Esophagus muscularis mucosa (tissue), 3 donors: ENCODE data around the gene FERMT1.

Experiments used
- CTCF ChIP-seq, 3 experiments: fragments of 200-600 bp in 2 of 3; fragments of 450-650 bp in 1 of 3; sonication (generic) in 2 of 3; IDR thresholded peaks; one replicate each; pipeline ENCODE4 v1.5.1; 2017 to 2019; ENCODE audit warnings: antibody characterized with exemption in 3 of 3, mild to moderate bottlenecking in 2 of 3, moderate library complexity in 1 of 3
- POLR2A ChIP-seq: fragments of 450-650 bp; IDR thresholded peaks from one replicate; pipeline ENCODE4 v1.6.1; 2017; ENCODE audit warnings: antibody characterized with exemption, moderate library complexity, mild to moderate bottlenecking, low read depth
- POLR2AphosphoS5 ChIP-seq, 2 donors: sonication (generic); formaldehyde crosslinking; IDR thresholded peaks; one replicate each; pipeline ENCODE4 v1.6.1; 2017; ENCODE audit warnings: antibody characterized with exemption in 2 of 2

DNA sequence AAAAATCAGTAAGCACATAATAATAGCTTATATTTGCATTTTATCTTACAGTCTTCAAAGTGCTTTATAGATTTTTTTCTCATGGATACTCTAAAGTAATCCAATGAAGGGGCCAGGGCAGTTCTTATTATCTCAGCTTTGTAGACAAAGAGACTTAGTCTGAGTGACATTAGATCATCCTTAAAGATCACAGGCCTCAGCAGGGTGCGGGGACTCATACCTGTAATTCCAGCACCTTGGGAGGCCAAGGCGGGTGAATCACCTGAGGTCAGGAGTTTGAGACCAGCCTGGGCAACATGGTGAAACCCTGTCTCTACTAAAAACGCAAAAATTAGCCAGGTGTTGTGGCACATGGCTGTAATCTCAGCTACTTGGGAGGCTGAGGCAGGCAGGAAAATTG, 14.5 kb downstream of the FERMT1 start:
- TF ChIP-seq CTCF (IDR thresholded peaks at IDR 0.05): no peak
- no peak for TF ChIP-seq POLR2A
- TF ChIP-seq POLR2AphosphoS5 (IDR thresholded peaks at IDR 0.05): no peak
